ENCODE measurements around the gene RBP2.

Gene RBP2

GRCh38 chr3:139477710-139478640, 1.7 kb upstream of the RBP2 start:
- no peak for DNase-seq

- no peak for DNase-seq
These were observed 3.1 kb downstream of the RBP2 start for GRCh38 chr3:139473155-139473771.

GRCh38 chr3:139472380-139473010, 3.8 kb downstream of the RBP2 start:
- no peak for DNase-seq

- no peak for DNase-seq
These were observed 6.1 kb downstream of the RBP2 start for GRCh38 chr3:139470199-139470598.

GRCh38 chr3:139468399-139468798, 7.9 kb downstream of the RBP2 start:
- DNase-seq: no peak

- no peak for DNase-seq
These were observed 10.0 kb downstream of the RBP2 start for GRCh38 chr3:139466360-139466759.

GRCh38 chr3:139465636-139466035, 10.7 kb downstream of the RBP2 start:
- no peak for DNase-seq

GRCh38 chr3:139463466-139463865, 12.8 kb downstream of the RBP2 start:
- no peak for DNase-seq

- no peak for DNase-seq
These were observed 15.8 kb downstream of the RBP2 start for GRCh38 chr3:139460529-139460928.

GRCh38 chr3:139460076-139460475, 16.2 kb downstream of the RBP2 start:
- DNase-seq: no peak

- DNase-seq: no peak
These were observed 18.0 kb downstream of the RBP2 start for GRCh38 chr3:139458348-139458747.

- DNase-seq: no peak
These were observed 19.2 kb downstream of the RBP2 start for GRCh38 chr3:139457066-139457465.

GRCh38 chr3:139456386-139456785, 19.9 kb downstream of the RBP2 start:
- DNase-seq: no peak

GRCh38 chr3:139455855-139456254, 20.5 kb downstream of the RBP2 start:
- DNase-seq: no peak

- no peak for DNase-seq
These were observed 21.1 kb downstream of the RBP2 start for GRCh38 chr3:139455206-139455605.

- no peak for DNase-seq
These were observed 22.0 kb downstream of the RBP2 start for GRCh38 chr3:139454346-139454745.

- DNase-seq: no peak
These were observed 26.2 kb downstream of the RBP2 start for GRCh38 chr3:139450159-139450558.

- no peak for DNase-seq
These were observed 26.8 kb downstream of the RBP2 start for GRCh38 chr3:139449566-139449965.

- DNase-seq: no peak
These were observed 28.2 kb downstream of the RBP2 start for GRCh38 chr3:139448104-139448503.

- DNase-seq: no peak
These were observed 28.8 kb downstream of the RBP2 start for GRCh38 chr3:139447486-139447885.

- no peak for DNase-seq
These were observed 31.9 kb downstream of the RBP2 start for GRCh38 chr3:139444446-139444845.

- no peak for DNase-seq
These were observed 33.1 kb downstream of the RBP2 start for GRCh38 chr3:139443186-139443585.

GRCh38 chr3:139441656-139442055, 34.7 kb downstream of the RBP2 start:
- DNase-seq: no peak

Measured in SIG-M5 (cell line).